ENCODE data around the gene TAF4. TPM values are rescaled to one million over a fixed set of nuclear protein-coding genes. Genes with fewer than 3 reads are reported as not detected.

Gene TAF4
- total and polyA plus RNA-seq, 7 donors: 3.6 to 13.3 (median 8.9) TPM

- DNase-seq: no peak
- Histone ChIP-seq H3K4me1 (peaks cover 0 to 13% (median 11%) of the 10 kb centered on the region in 4 donors), H3K27me3 (no peaks in the 10 kb centered on the region), H3K27ac (no peak overlapping the region), H3K36me3 (peaks cover 0 to 5% (median 0%) of the 10 kb centered on the region in 4 donors), H3K4me3 (no peak overlapping the region), H3K9me3 (no peaks in the 10 kb centered on the region)
- intact Hi-C loops (cut with DNase I): no loop called here
- WGBS, 2 donors: 94% methylated on average over 13 of the region's 13 CpGs
- TF ChIP-seq POLR2A (IDR thresholded peaks at IDR 0.05) (no peak), CTCF (IDR thresholded peaks at IDR 0.05) (no peak), EP300 (IDR thresholded peaks at IDR 0.05) (no peak), POLR2AphosphoS5 (IDR thresholded peaks at IDR 0.05) (no peak)
These were observed 13.3 kb downstream of the TAF4 start for GRCh38 chr20:62052336-62052841.

GRCh38 chr20:62051546-62052255 is 14.0 kb downstream of the TAF4 start:
- Histone ChIP-seq H3K4me3 (no peak overlapping the region), H3K9me3 (no peaks in the 10 kb centered on the region), H3K4me1 (peaks cover 0 to 13% (median 11%) of the 10 kb centered on the region in 4 donors), H3K36me3 (peaks cover 0 to 5% (median 0%) of the 10 kb centered on the region in 4 donors), H3K27ac (no peak overlapping the region), H3K27me3 (no peaks in the 10 kb centered on the region)
- intact Hi-C loops (cut with DNase I): no loop called here
- DNase-seq: no peak
- WGBS, 2 donors: 89% methylated on average over 17 of the region's 17 CpGs
- TF ChIP-seq POLR2A (IDR thresholded peaks at IDR 0.05) (no peak), POLR2AphosphoS5 (IDR thresholded peaks at IDR 0.05) (no peak), CTCF (IDR thresholded peaks at IDR 0.05) (no peak), EP300 (IDR thresholded peaks at IDR 0.05) (no peak)

GRCh38 chr20:62051144-62051543 is 14.5 kb downstream of the TAF4 start:
- no peak overlapping the region for H3K27ac ChIP-seq
- TF ChIP-seq POLR2A (IDR thresholded peaks at IDR 0.05) (no peak), POLR2AphosphoS5 (IDR thresholded peaks at IDR 0.05) (no peak), CTCF (IDR thresholded peaks at IDR 0.05) (no peak), EP300 (IDR thresholded peaks at IDR 0.05) (no peak)
- no peaks in the 10 kb centered on the region for H3K9me3 ChIP-seq
- H3K4me3 ChIP-seq: no peak overlapping the region
- intact Hi-C loops (cut with DNase I): no loop called here
- H3K36me3 ChIP-seq: peaks cover 0 to 5% (median 0%) of the 10 kb centered on the region in 4 donors
- DNase-seq: no peak
- H3K27me3 ChIP-seq: no peaks in the 10 kb centered on the region
- H3K4me1 ChIP-seq: peaks cover 0 to 13% (median 11%) of the 10 kb centered on the region in 4 donors
- WGBS, 2 donors: 72 to 75% methylated on average over 16 of the region's 16 CpGs

- peaks cover 0 to 5% (median 0%) of the 10 kb centered on the region in 4 donors for H3K36me3 ChIP-seq
- DNase-seq: no peak
- 61 to 62% methylated on average over 18 of the region's 18 CpGs for WGBS, 2 donors
These were observed 15.2 kb downstream of the TAF4 start for GRCh38 chr20:62050166-62051120.

More at GRCh38 chr20:62050166-62051120, 15.2 kb downstream of the TAF4 start:
- Histone ChIP-seq H3K4me1 (peaks cover 0 to 13% (median 11%) of the 10 kb centered on the region in 4 donors), H3K4me3 (no peak overlapping the region), H3K27ac (no peak overlapping the region), H3K27me3 (no peaks in the 10 kb centered on the region), H3K9me3 (no peaks in the 10 kb centered on the region)
- intact Hi-C loops (cut with DNase I): no loop called here
- TF ChIP-seq EP300 (IDR thresholded peaks at IDR 0.05) (no peak), CTCF (IDR thresholded peaks at IDR 0.05) (no peak), POLR2AphosphoS5 (IDR thresholded peaks at IDR 0.05) (no peak), POLR2A (IDR thresholded peaks at IDR 0.05) (no peak)

All from sigmoid colon (tissue), 7 donors.